ENCODE measurements around the gene CD160. TPM values are rescaled to one million over a fixed set of nuclear protein-coding genes. Genes with fewer than 3 reads are reported as not detected.

Gene CD160
- total RNA-seq, 1 experiment from 2014 or later = not detected

DNA sequence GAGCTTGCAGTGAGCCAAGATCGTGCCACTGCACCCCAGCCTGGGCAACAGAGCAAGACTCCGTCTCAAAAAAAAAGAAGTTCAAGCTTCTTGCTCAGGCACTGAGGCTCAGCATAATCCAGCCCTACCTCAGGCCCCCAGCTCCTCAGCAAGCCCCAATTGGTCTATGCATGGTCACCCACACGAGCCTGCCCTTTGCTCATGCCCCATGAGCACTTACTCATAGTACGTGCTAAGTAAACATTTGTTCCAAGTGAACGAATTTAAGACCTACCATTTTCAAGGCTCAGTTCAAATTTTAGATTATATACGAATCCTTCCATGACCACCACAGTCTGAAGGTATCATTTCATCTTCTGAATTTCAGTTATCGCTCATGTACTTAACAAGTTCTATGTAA, 16.5 kb upstream of the CD160 start:
- ChIA-PET CTCF (no interaction called here), POLR2A (ENCODE audit: low non-redundant PET) (no interaction called here)
- intact Hi-C loops (cut with micrococcal nuclease; ENCODE audit: unreplicated experiment) = no loop called here
- DNase-seq (ENCODE audit: low spot score) = no peak
- no peaks in the 10 kb centered on the region for H3K4me1 ChIP-seq (ENCODE audit: insufficient read depth, low read length, poor library complexity, severe bottlenecking)
- no peak overlapping the region for H3K4me3 ChIP-seq (ENCODE audit: low read depth, low read length, poor library complexity, severe bottlenecking)
- no peaks in the 10 kb centered on the region for H3K36me3 ChIP-seq (ENCODE audit: insufficient read depth, low read length, poor library complexity, severe bottlenecking)
- no peak overlapping the region for H3K27ac ChIP-seq (ENCODE audit: low read depth, low read length, poor library complexity, severe bottlenecking)
- BruUV-seq (replicated peaks) = no TSS peak
- H3K27me3 ChIP-seq (replicated peaks; ENCODE audit: insufficient read depth, low read depth, low read length, poor library complexity) = no peaks in the 10 kb centered on the region
- TF ChIP-seq, protein P1, sequence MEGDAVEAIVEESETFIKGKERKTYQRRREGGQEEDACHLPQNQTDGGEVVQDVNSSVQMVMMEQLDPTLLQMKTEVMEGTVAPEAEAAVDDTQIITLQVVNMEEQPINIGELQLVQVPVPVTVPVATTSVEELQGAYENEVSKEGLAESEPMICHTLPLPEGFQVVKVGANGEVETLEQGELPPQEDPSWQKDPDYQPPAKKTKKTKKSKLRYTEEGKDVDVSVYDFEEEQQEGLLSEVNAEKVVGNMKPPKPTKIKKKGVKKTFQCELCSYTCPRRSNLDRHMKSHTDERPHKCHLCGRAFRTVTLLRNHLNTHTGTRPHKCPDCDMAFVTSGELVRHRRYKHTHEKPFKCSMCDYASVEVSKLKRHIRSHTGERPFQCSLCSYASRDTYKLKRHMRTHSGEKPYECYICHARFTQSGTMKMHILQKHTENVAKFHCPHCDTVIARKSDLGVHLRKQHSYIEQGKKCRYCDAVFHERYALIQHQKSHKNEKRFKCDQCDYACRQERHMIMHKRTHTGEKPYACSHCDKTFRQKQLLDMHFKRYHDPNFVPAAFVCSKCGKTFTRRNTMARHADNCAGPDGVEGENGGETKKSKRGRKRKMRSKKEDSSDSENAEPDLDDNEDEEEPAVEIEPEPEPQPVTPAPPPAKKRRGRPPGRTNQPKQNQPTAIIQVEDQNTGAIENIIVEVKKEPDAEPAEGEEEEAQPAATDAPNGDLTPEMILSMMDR (conservative IDR thresholded peaks at IDR 0.05; ENCODE audit: low read depth, low read length) = no peak
- TF ChIP-seq EZH2 (IDR thresholded peaks at IDR 0.05; ENCODE audit: borderline replicate concordance, low read depth, low read length, poor library complexity, severe bottlenecking) = no peak
- H3K9me3 ChIP-seq (ENCODE audit: low read depth, low read length, poor library complexity, severe bottlenecking) = no peaks in the 10 kb centered on the region

DNA sequence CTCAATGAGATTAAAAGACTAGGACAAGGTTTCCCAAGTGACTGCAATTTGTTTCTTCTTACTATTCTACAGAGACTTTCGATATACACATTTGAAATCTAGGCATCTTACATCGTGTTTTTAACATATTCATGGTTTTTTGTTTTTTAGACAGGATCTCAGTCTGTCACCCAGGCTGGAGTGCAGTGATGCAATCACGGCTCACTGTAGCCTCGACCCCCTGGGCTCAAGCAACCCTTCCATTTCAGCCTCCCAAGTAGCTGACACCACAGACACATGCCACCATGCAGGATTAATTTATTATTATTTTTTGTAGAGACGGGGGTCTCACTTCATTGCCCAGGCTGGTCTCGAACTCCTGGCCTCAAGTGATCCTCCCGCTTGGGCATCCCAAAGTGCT, 13.7 kb upstream of the CD160 start:
- intact Hi-C loops (cut with micrococcal nuclease; ENCODE audit: unreplicated experiment) = no loop called here
- no peaks in the 10 kb centered on the region for H3K27me3 ChIP-seq (replicated peaks; ENCODE audit: insufficient read depth, low read depth, low read length, poor library complexity)
- ChIA-PET POLR2A (ENCODE audit: low non-redundant PET) (no interaction called here), CTCF (no interaction called here)
- TF ChIP-seq, protein P1 (conservative IDR thresholded peaks at IDR 0.05; ENCODE audit: low read depth, low read length) = no peak
- TF ChIP-seq EZH2 (IDR thresholded peaks at IDR 0.05; ENCODE audit: borderline replicate concordance, low read depth, low read length, poor library complexity, severe bottlenecking) = no peak
- BruUV-seq (replicated peaks) = no TSS peak
- no peak overlapping the region for H3K27ac ChIP-seq (ENCODE audit: low read depth, low read length, poor library complexity, severe bottlenecking)
- no peaks in the 10 kb centered on the region for H3K9me3 ChIP-seq (ENCODE audit: low read depth, low read length, poor library complexity, severe bottlenecking)
- H3K4me1 ChIP-seq (ENCODE audit: insufficient read depth, low read length, poor library complexity, severe bottlenecking) = no peaks in the 10 kb centered on the region
- DNase-seq (ENCODE audit: low spot score) = no peak
- no peak overlapping the region for H3K4me3 ChIP-seq (ENCODE audit: low read depth, low read length, poor library complexity, severe bottlenecking)
- no peaks in the 10 kb centered on the region for H3K36me3 ChIP-seq (ENCODE audit: insufficient read depth, low read length, poor library complexity, severe bottlenecking)

DNA sequence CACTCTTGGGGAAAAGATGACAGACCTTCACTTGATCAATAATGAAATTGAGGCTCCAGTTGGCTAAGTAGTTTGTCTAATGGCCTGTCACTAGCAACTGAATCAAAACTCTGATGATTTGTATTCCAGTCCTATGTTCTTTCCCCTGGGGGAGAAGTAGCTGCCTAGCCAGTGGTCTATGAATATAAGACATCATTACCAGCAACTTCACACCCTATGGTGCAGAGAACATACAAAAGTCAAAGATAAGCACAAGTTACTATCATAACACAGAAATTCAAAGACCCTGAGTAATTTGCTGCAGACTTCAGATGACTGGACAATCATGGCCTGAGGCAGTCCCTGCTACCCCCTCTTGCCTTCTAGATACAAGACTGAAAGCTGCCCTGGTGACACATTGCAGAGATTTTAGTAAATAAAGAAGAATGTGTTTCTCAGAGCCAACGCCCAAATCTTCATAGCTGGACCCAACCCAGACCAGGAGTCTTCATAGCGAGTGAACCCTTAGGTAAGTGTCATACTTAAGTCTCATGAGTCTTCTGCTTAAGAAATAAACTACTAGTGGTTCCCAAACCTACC, 13.1 kb upstream of the CD160 start:
- H3K27ac ChIP-seq (ENCODE audit: low read depth, low read length, poor library complexity, severe bottlenecking) = no peak overlapping the region
- intact Hi-C loops (cut with micrococcal nuclease; ENCODE audit: unreplicated experiment) = no loop called here
- no peaks in the 10 kb centered on the region for H3K9me3 ChIP-seq (ENCODE audit: low read depth, low read length, poor library complexity, severe bottlenecking)
- no peaks in the 10 kb centered on the region for H3K27me3 ChIP-seq (replicated peaks; ENCODE audit: insufficient read depth, low read depth, low read length, poor library complexity)
- no TSS peak for BruUV-seq (replicated peaks)
- no peak overlapping the region for H3K4me3 ChIP-seq (ENCODE audit: low read depth, low read length, poor library complexity, severe bottlenecking)
- no peaks in the 10 kb centered on the region for H3K4me1 ChIP-seq (ENCODE audit: insufficient read depth, low read length, poor library complexity, severe bottlenecking)
- no peak for DNase-seq (ENCODE audit: low spot score)
- POLR2A ChIA-PET (ENCODE audit: low non-redundant PET) = no interaction called here
- TF ChIP-seq, protein P1 (conservative IDR thresholded peaks at IDR 0.05; ENCODE audit: low read depth, low read length) = no peak
- CTCF ChIA-PET = no interaction called here
- H3K36me3 ChIP-seq (ENCODE audit: insufficient read depth, low read length, poor library complexity, severe bottlenecking) = no peaks in the 10 kb centered on the region

Measured in A673 (cell line).